ENCODE data around the gene FLAD1.

The FLAD1 gene

DNA sequence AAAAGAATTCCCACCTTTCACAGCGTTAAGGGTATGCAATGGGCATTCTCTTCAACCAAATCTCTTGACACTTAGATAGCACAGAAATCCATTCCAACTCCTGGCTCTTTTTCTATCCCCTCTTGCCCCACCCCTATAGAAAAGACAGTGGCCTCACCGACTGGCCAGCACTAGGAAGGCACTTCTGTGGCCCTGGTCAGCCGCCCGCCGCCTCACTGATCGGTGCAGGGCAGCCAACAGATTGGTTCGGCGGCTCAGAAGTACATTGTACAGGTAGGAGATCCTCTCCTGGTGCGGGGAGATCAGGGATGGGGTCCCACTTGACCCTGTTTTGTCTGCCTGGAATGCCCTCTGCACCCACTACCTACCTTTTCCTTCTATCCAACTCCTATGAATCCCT, 41.2 kb downstream of the FLAD1 start:
- Histone ChIP-seq H3K4me3 (ENCODE audit: low read depth, low read length) (no peak overlapping the region), H3K36me3 (no peaks in the 10 kb centered on the region), H3K27me3 (no peaks in the 10 kb centered on the region), H3K9me3 (no peaks in the 10 kb centered on the region), H3K4me1 (no peaks in the 10 kb centered on the region)
- no peak for DNase-seq
- TF ChIP-seq CTCF (IDR thresholded peaks at IDR 0.05; ENCODE audit: low read depth, low read length): no peak

DNA sequence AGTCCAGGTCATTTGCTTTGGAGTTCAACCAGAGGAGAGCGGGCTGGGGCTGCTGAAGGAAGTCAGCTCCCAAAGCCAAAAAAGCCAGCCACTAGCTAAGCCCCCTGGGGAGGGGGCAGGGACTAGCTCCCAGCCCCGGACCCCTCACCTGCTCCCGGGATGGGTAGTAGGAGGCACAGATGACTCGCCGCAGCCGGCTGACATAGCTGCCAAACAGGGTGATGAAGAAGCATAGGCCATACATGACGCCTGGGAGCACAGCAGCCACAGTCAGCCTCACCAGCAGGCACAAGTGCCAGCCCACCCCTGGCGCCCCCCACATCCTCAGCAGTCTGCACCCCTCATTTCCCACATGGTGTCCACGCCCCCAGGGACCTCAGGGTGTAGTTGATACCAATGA, 43.0 kb downstream of the FLAD1 start:
- no peak overlapping the region for H3K4me3 ChIP-seq (ENCODE audit: low read depth, low read length)
- no peaks in the 10 kb centered on the region for H3K4me1 ChIP-seq
- DNase-seq: no peak
- no peak for TF ChIP-seq CTCF (IDR thresholded peaks at IDR 0.05; ENCODE audit: low read depth, low read length)
- H3K9me3 ChIP-seq: no peaks in the 10 kb centered on the region
- H3K36me3 ChIP-seq: no peaks in the 10 kb centered on the region
- no peaks in the 10 kb centered on the region for H3K27me3 ChIP-seq

DNA sequence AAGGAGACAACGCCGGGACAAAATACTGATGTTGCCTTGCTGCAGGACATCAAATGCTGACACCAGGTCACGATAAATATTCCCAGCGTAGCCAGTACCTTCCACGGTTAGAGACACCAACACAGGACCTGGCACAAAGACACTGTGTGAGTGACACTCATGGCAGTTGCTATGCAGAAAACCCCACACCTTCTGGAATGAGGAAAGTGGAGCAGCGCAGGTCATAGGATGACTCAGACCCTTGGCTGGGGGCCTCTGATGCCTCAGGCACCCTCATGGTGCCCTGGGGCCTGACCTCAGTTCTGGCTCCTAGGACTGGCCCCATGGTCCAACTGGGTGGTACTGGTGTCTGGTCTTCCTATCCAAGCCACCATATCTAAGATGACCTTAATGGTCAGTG, 43.4 kb downstream of the FLAD1 start:
- TF ChIP-seq CTCF (IDR thresholded peaks at IDR 0.05; ENCODE audit: low read depth, low read length): no peak
- no peak overlapping the region for H3K4me3 ChIP-seq (ENCODE audit: low read depth, low read length)
- H3K9me3 ChIP-seq: no peaks in the 10 kb centered on the region
- DNase-seq: no peak
- no peaks in the 10 kb centered on the region for H3K36me3 ChIP-seq
- H3K27me3 ChIP-seq: no peaks in the 10 kb centered on the region
- H3K4me1 ChIP-seq: no peaks in the 10 kb centered on the region

- H3K4me3 ChIP-seq (ENCODE audit: low read depth, low read length): no peak overlapping the region
- H3K36me3 ChIP-seq: no peaks in the 10 kb centered on the region
- no peak for DNase-seq
- H3K4me1 ChIP-seq: no peaks in the 10 kb centered on the region
- H3K27me3 ChIP-seq: no peaks in the 10 kb centered on the region
- H3K9me3 ChIP-seq: no peaks in the 10 kb centered on the region
- no peak for TF ChIP-seq CTCF (IDR thresholded peaks at IDR 0.05; ENCODE audit: low read depth, low read length)
Measured at GRCh38 chr1:155029513-155030242, 46.5 kb downstream of the FLAD1 start.

GRCh38 chr1:155030243-155030795, 47.2 kb downstream of the FLAD1 start:
- no peak overlapping the region for H3K4me3 ChIP-seq (ENCODE audit: low read depth, low read length)
- no peaks in the 10 kb centered on the region for H3K27me3 ChIP-seq
- no peaks in the 10 kb centered on the region for H3K4me1 ChIP-seq
- no peak for DNase-seq
- TF ChIP-seq CTCF (IDR thresholded peaks at IDR 0.05; ENCODE audit: low read depth, low read length): no peak
- no peaks in the 10 kb centered on the region for H3K9me3 ChIP-seq
- H3K36me3 ChIP-seq: no peaks in the 10 kb centered on the region

GRCh38 chr1:155030899-155031298, 47.8 kb downstream of the FLAD1 start:
- H3K4me3 ChIP-seq (ENCODE audit: low read depth, low read length): no peak overlapping the region
- no peak for DNase-seq

More at GRCh38 chr1:155030899-155031298, 47.8 kb downstream of the FLAD1 start:
- Histone ChIP-seq H3K36me3 (no peaks in the 10 kb centered on the region), H3K27me3 (no peaks in the 10 kb centered on the region), H3K9me3 (no peaks in the 10 kb centered on the region), H3K4me1 (no peaks in the 10 kb centered on the region)
- no peak for TF ChIP-seq CTCF (IDR thresholded peaks at IDR 0.05; ENCODE audit: low read depth, low read length)

All from BE2C (cell line).